SK-MEL-5 (cell line): ENCODE measurements around the gene MYLK. TPM values are rescaled to one million over a fixed set of nuclear protein-coding genes. Genes with fewer than 3 reads are reported as not detected.

Experiments
- DNase-seq: peaks from one replicate; pipeline ENCODE4 v3.0.0-alpha.2; 2016; ENCODE audit warnings: low read depth, low spot score
- in situ Hi-C: cut with HindIII; loops from 2 replicates; pipeline ENCODE4 v1.10.0; 2016; ENCODE audit warnings: low sequenced_read_pairs, high pct_unique_total_duplicates, low pct_unique_long_range_greater_than_20kb
- total RNA-seq: library from RNA; depleted of rRNA; stranded (reverse); fragments of >200 nt; shearing (Covaris generic); gene quantifications from 2 replicates; pipeline ENCODE4 v1.2.3, GENCODE V29; 2014

Gene MYLK
- total RNA-seq, 1 experiment from 2014 or later: 23.7 TPM

- in situ Hi-C loops: no loop called here
- DNase-seq: no peak
Measured at GRCh38 chr3:123841476-123842238, 42.5 kb downstream of the MYLK start.

DNA sequence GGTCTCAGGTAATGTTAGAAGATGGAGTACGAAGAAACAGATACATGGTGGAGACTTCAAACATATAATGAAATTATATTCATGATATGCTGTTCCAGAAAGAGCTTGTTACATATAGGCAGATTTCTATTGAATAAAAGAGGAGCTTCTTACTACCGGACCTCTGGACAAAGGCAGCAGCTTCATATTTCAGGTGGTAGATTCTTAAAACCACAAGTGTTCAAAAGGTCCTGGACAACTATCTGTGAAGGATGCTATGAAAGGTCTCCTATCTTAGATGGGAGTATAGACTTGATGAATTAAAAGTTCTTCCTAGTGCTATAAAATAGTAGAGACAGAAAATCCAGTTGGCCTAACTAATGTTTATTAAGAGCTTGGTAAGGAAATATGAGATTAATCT, 43.2 kb downstream of the MYLK start:
- in situ Hi-C loops: no loop called here
- no peak for DNase-seq

GRCh38 chr3:123837858-123838257, 46.3 kb downstream of the MYLK start:
- in situ Hi-C loops: no loop called here
- no peak for DNase-seq

DNA sequence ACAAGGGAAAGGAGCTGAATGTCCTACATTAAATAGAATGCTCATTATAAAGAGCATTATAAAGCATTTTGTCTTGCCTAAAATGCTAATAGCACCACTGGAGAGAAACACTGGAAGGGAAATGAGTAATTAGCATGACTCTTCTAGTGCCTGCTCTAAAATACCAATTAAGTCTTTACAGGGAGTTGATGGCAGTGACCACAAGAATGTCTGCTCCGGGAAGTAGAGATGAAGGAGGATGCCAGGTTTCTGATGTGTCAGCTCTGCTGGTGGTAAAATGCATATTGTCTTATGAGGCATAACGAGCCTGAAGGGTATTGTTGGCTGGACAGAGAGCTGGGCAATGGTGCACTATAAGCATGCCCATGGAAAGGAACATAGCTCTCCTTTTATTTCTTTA, 49.5 kb downstream of the MYLK start:
- DNase-seq: no peak
- in situ Hi-C loops: no loop called here

DNA sequence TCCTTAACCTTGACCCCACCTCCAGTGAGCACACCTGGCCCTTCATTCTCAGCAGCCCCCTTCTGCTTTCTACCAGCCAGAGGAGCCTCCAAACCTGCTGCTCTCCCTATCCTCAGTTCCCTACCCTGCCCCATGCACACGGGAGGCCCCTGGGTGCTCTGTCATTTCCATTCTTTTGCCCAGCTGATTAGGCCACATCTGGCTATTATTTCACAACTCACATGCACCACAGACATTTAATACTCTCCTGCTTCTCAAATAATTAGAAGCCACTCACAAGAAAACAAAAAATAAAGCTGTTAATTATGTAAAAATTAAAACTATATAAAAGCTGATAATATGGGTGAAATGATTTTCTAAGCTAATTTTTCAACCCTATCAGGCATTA, 50.7 kb downstream of the MYLK start:
- no peak for DNase-seq
- in situ Hi-C loops: no loop called here

- in situ Hi-C loops: no loop called here
- DNase-seq: no peak
Measured at GRCh38 chr3:123832692-123833397, 51.3 kb downstream of the MYLK start.

DNA sequence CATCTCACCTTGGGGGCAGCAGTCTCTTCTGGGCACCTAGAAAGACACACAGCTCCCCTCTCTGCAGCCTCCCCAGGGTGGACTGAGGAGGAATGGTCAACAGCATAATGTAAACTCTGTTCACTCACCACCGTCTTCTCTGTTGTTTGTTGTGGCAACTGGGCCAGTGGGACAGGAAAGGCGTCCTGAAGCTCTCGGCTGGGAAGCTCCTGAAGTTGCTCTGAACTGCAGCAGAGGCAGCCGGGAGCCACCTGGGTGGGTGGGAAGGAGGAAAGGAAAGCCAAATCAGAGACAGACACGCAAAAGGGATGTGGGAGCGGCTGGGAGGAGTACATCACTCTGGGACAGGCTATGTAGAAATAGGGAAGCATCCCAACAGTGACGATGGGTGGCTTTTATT, 52.7 kb downstream of the MYLK start:
- no peak for DNase-seq
- in situ Hi-C loops: no loop called here

DNA sequence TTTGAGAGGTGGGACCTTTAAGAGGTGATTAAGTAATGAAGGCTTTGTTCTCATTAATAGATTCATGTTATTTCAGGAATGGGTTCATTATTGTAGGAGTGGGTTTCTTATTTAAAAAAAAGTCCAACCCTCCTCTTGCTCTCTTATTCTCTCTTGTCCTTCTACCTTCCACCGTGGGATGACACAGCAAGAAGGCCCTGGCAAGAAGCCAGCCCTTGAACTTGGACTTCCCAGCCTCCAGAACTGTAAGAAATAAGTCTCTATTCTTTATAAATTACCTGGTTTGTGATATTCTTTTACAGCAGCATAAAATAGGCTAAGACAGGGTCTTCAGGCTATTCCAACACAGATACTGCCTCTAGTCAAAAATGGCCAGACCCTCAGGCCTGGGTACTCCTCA, 62.2 kb downstream of the MYLK start:
- in situ Hi-C loops: no loop called here
- DNase-seq: no peak

DNA sequence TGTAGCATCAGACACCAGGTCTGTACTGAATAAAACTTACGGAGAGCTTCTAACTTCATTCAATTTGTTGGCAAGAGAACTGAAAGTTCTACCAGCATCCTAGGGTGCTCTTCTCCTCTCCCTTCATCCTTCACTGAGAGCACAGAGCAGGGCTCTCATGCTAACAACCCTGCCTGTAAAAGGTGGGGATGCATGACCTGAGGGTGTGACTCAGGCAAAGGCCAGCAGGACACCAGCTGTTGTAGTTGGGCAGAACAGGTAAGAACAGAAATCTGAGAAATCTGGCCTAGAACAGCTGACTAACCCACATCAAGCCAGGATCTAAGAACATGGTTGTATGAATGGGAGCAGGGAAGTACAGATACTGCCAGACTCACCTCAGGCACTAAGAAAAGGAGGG, 64.2 kb downstream of the MYLK start:
- in situ Hi-C loops: no loop called here
- no peak for DNase-seq

- in situ Hi-C loops: no loop called here
- DNase-seq: no peak
Measured at GRCh38 chr3:123818921-123819429, 65.2 kb downstream of the MYLK start.

DNA sequence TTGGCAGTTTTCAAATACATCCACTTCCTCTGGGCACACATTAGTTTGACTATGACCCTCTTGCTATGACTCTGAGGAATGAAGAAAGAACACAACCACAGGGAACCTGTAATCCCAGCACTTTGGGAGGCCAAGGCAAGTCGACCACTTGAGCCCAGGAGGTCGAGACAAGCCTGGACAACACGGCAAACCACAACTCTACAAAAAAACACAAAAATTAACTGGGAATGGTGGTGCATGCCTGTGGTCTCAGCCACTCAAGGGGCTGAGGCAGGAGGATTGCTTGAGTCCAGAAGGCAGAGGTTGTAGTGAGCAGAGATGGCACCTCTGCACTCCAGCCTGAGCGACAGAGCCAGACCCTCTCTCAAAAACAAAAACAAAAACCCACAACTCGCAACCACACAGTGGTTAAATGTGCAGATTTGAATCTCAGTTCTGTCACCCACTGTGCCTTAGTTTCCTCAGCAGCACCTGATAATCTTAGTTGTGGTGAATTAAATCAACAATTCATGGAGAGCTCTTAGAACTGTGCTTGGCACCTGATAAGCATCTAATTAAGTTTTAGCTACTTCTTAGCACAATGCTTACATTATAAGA, 65.7 kb downstream of the MYLK start:
- no peak for DNase-seq
- in situ Hi-C loops: no loop called here

DNA sequence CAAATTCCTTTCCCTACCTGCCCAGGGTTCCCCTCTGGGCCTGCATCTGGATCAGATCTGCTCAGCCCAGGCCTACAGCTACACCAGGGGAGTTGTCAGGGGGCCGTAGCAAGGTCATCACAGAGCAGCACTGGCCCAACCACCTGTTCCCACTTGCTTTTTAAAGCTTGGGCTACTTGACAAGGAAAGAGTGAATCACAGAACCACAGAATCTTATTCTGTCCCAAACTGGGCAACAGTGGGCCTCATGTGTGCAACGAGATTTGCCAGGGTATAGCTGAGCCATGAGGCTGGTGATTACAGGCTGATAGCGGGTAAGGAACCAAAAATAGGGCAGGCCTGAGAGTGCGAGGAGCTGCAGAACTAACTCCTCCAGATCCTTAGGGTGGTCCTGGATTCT, 66.7 kb downstream of the MYLK start:
- in situ Hi-C loops: no loop called here
- no peak for DNase-seq

DNA sequence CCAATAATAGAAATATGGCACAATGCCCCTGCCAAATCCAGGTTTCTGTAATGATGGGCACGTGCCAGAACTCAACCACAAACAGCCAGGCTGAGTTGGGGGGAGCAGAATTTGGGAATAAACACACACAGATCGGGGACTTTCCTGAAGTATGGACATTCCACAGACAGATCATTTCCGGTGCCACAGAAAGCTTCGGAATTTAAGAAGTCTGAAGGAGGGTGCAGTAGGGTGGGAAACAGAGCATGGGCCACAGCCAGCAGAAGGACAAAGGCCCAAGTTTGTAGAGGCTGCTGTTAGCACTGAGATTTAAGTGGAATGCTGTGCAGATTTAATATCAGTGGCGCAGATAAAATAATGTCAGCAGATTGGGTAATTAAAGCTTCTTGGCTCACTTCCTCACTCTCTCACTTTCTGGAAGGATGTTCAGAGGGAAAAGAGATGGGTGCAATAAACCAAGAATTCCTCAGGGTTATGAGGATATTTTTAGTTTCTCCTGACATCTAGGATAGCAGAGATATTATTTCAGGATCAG, 67.4 kb downstream of the MYLK start:
- in situ Hi-C loops: no loop called here
- DNase-seq: no peak

- in situ Hi-C loops: no loop called here
- DNase-seq: no peak
Measured at GRCh38 chr3:123815981-123816380, 68.2 kb downstream of the MYLK start.

DNA sequence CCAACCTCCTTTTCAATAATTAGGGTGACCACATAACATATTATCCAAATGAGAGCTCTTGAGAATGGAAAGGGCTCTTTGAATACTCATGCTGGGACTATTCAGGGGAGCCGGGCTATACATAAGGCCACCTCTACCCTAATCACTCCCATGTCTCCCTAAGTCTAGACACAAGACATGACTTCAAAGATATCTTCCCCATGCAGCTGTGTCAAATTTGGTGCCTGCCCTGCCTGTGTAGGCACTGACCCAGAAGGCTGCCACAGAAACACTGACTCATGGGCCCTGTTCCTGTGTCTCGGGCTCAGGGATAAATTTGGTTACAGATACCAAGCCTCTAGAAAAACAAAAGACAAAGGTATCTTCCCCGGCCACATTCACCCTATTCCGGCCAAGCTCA, 70.3 kb downstream of the MYLK start:
- in situ Hi-C loops: no loop called here
- no peak for DNase-seq

DNA sequence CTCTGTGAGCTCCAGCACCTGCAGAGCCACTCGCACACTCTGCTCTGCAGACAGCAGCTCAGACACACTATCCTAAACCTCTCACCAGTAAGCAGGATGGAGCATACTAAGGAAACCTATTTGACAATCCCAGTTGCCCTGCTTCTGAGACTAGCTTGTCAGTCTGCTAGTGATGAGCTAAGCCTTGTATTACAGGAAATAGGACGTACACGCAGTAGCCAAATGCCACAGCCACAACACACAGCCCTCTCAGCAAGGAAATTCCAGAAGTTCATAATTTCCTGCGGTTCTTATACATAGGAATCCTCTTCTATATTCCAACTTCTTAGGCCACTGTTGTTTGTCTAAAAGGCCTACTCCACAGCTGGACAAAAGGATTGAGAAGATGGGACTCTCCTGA, 74.5 kb downstream of the MYLK start:
- in situ Hi-C loops: no loop called here
- no peak for DNase-seq

DNA sequence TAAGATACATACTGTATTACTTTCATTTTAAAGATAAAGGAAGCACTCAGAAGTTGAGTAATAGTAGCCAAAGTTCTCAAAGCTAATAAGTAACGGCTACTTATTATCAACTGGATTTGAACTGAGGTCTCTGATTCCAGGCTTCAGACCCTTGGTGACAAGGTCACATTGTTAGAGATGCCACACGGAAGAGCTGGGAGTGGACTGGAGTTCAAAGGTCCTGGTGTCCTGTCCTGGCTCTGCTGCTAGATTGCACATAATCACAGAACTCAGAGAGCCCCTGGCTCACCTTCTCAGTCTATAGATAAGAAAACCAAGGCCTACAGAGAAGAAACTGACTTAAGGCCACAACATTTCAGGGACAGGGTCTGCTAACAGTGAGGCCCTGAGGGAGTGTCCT, 75.3 kb downstream of the MYLK start:
- in situ Hi-C loops: no loop called here
- no peak for DNase-seq

DNA sequence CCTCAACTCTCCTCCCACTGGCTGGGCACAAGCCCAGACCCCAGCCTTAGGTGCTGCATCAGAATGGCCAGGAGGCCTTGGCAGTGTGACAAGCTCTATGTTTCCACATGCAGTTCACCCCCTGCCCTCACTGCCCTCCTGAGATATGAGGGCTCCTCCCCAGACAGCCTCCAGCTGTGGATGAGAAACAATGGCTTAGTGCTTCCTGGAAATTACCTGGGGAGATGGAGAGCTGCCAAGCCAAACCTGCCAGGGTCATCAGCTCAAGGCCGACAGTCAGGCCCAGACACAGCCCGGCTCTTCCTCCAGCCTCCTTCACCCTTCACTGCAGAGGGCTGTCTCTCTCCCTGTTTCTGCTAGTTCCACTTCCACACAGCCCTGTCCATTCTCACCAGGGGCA, 76.3 kb downstream of the MYLK start:
- in situ Hi-C loops: no loop called here
- DNase-seq: no peak

- in situ Hi-C loops: no loop called here
- DNase-seq: no peak
Measured at GRCh38 chr3:123805504-123805903, 78.6 kb downstream of the MYLK start.
